HEK293 (cell line): ENCODE results near the gene ZCWPW1.

ENCODE experiments used
- OSR2 ChIP-seq: fragments of 450-650 bp; formaldehyde crosslinking; IDR thresholded peaks from 2 replicates; pipeline ENCODE4 v1.5.1; 2016; ENCODE audit warnings: missing biosample characterization, missing genetic modification characterization
- PRDM2 ChIP-seq: fragments of 450-650 bp; formaldehyde crosslinking; IDR thresholded peaks from 2 replicates; pipeline ENCODE4 v1.5.1; 2016; ENCODE audit warnings: missing biosample characterization, missing genetic modification characterization, borderline replicate concordance
- TCF7L2 ChIP-seq: IDR thresholded peaks from 2 replicates; pipeline ENCODE4 v1.6.1; 2011; ENCODE audit warnings: low read depth, mild to moderate bottlenecking, inconsistent platforms, low read length, moderate library complexity, borderline replicate concordance
- YY1 ChIP-seq: fragments of 450-650 bp; formaldehyde crosslinking; IDR thresholded peaks from 2 replicates; pipeline ENCODE4 v1.5.1; 2018; ENCODE audit warnings: missing biosample characterization, missing genetic modification characterization
- ZBTB1 ChIP-seq: fragments of 450-650 bp; formaldehyde crosslinking; IDR thresholded peaks from 2 replicates; pipeline ENCODE4 v1.5.1; 2016; ENCODE audit warnings: missing biosample characterization, missing genetic modification characterization
- ZBTB17 ChIP-seq: fragments of 450-650 bp; formaldehyde crosslinking; IDR thresholded peaks from 2 replicates; pipeline ENCODE4 v1.5.1; 2016; ENCODE audit warnings: missing biosample characterization, missing genetic modification characterization
- ZBTB8A ChIP-seq: fragments of 450-650 bp; formaldehyde crosslinking; IDR thresholded peaks from 2 replicates; pipeline ENCODE4 v1.5.1; 2016; ENCODE audit warnings: missing biosample characterization, missing genetic modification characterization
- ZFHX2 ChIP-seq: fragments of 450-650 bp; formaldehyde crosslinking; conservative IDR thresholded peaks from 2 replicates; pipeline ENCODE4 v1.5.1; 2016; ENCODE audit warnings: missing biosample characterization, missing genetic modification characterization
- ZNF133 ChIP-seq: fragments of 450-650 bp; formaldehyde crosslinking; IDR thresholded peaks from 2 replicates; pipeline ENCODE4 v1.5.1; 2016; ENCODE audit warnings: missing biosample characterization, missing genetic modification characterization
- ZNF169 ChIP-seq: fragments of 450-650 bp; formaldehyde crosslinking; IDR thresholded peaks from 2 replicates; pipeline ENCODE4 v1.5.1; 2016; ENCODE audit warnings: missing biosample characterization, missing genetic modification characterization
- ZNF2 ChIP-seq: fragments of 450-650 bp; formaldehyde crosslinking; IDR thresholded peaks from 2 replicates; pipeline ENCODE4 v1.5.1; 2016; ENCODE audit warnings: missing biosample characterization, missing genetic modification characterization
- ZNF211 ChIP-seq: fragments of 450-650 bp; formaldehyde crosslinking; IDR thresholded peaks from 2 replicates; pipeline ENCODE4 v1.5.1; 2016; ENCODE audit warnings: low read depth, missing biosample characterization, missing genetic modification characterization
- ZNF223 ChIP-seq: fragments of 450-650 bp; formaldehyde crosslinking; IDR thresholded peaks from 2 replicates; pipeline ENCODE4 v1.5.1; 2016; ENCODE audit warnings: missing biosample characterization, missing genetic modification characterization
- ZNF324 ChIP-seq: fragments of 450-650 bp; formaldehyde crosslinking; IDR thresholded peaks from 2 replicates; pipeline ENCODE4 v1.5.1; 2016; ENCODE audit warnings: missing biosample characterization, missing genetic modification characterization
- ZNF341 ChIP-seq: fragments of 450-650 bp; formaldehyde crosslinking; IDR thresholded peaks from 2 replicates; pipeline ENCODE4; 2016; ENCODE audit warnings: low read depth, missing biosample characterization, missing genetic modification characterization
- ZNF354C ChIP-seq: fragments of 450-650 bp; formaldehyde crosslinking; IDR thresholded peaks from 2 replicates; pipeline ENCODE4 v1.5.1; 2016; ENCODE audit warnings: missing biosample characterization, missing genetic modification characterization, low read depth, borderline replicate concordance
- ZNF391 ChIP-seq: fragments of 450-650 bp; formaldehyde crosslinking; IDR thresholded peaks from 2 replicates; pipeline ENCODE4 v1.5.1; 2016; ENCODE audit warnings: low read depth, missing biosample characterization, missing genetic modification characterization, borderline replicate concordance
- ZNF398 ChIP-seq: fragments of 450-650 bp; formaldehyde crosslinking; IDR thresholded peaks from 2 replicates; pipeline ENCODE4 v1.5.1; 2017; ENCODE audit warnings: missing biosample characterization, missing genetic modification characterization
- ZNF404 ChIP-seq: fragments of 450-650 bp; formaldehyde crosslinking; IDR thresholded peaks from 2 replicates; pipeline ENCODE4 v1.5.1; 2017; ENCODE audit warnings: missing biosample characterization, missing genetic modification characterization
- ZNF423 ChIP-seq: fragments of 450-650 bp; formaldehyde crosslinking; IDR thresholded peaks from 2 replicates; pipeline ENCODE4 v1.5.1; 2016; ENCODE audit warnings: missing biosample characterization, missing genetic modification characterization
- ZNF48 ChIP-seq: fragments of 450-650 bp; formaldehyde crosslinking; IDR thresholded peaks from 2 replicates; pipeline ENCODE4 v1.5.1; 2016; ENCODE audit warnings: missing biosample characterization, missing genetic modification characterization
- ZNF488 ChIP-seq: fragments of 450-650 bp; formaldehyde crosslinking; IDR thresholded peaks from 2 replicates; pipeline ENCODE4 v1.5.1; 2016; ENCODE audit warnings: missing biosample characterization, missing genetic modification characterization
- ZNF514 ChIP-seq: fragments of 450-650 bp; formaldehyde crosslinking; IDR thresholded peaks from 2 replicates; pipeline ENCODE4 v1.5.1; 2016; ENCODE audit warnings: missing biosample characterization, missing genetic modification characterization
- ZNF521 ChIP-seq: fragments of 450-650 bp; formaldehyde crosslinking; IDR thresholded peaks from 2 replicates; pipeline ENCODE4 v1.5.1; 2017; ENCODE audit warnings: missing biosample characterization, mild to moderate bottlenecking, missing genetic modification characterization
- ZNF600 ChIP-seq: fragments of 450-650 bp; formaldehyde crosslinking; IDR thresholded peaks from 2 replicates; pipeline ENCODE4 v1.5.1; 2016; ENCODE audit warnings: missing biosample characterization, missing genetic modification characterization
- ZNF677 ChIP-seq: fragments of 450-650 bp; IDR thresholded peaks from 2 replicates; pipeline ENCODE4 v1.5.0; 2018; ENCODE audit warnings: missing biosample characterization, mild to moderate bottlenecking, missing genetic modification characterization, moderate library complexity
- ZNF785 ChIP-seq: fragments of 450-650 bp; formaldehyde crosslinking; IDR thresholded peaks from 2 replicates; pipeline ENCODE4 v1.5.1; 2016; ENCODE audit warnings: missing biosample characterization, missing genetic modification characterization
- TF ChIP-seq, protein P1 (sequence below): fragments of 450-650 bp; formaldehyde crosslinking; IDR thresholded peaks from 2 replicates; pipeline ENCODE4 v1.5.1; 2016; ENCODE audit warnings: missing biosample characterization, missing genetic modification characterization, borderline replicate concordance
- TF ChIP-seq, protein P2 (sequence below): fragments of 450-650 bp; formaldehyde crosslinking; optimal IDR thresholded peaks from 2 replicates; pipeline ENCODE3; 2016; ENCODE audit warnings: missing biosample characterization, mild to moderate bottlenecking, missing genetic modification characterization

Gene ZCWPW1

DNA sequence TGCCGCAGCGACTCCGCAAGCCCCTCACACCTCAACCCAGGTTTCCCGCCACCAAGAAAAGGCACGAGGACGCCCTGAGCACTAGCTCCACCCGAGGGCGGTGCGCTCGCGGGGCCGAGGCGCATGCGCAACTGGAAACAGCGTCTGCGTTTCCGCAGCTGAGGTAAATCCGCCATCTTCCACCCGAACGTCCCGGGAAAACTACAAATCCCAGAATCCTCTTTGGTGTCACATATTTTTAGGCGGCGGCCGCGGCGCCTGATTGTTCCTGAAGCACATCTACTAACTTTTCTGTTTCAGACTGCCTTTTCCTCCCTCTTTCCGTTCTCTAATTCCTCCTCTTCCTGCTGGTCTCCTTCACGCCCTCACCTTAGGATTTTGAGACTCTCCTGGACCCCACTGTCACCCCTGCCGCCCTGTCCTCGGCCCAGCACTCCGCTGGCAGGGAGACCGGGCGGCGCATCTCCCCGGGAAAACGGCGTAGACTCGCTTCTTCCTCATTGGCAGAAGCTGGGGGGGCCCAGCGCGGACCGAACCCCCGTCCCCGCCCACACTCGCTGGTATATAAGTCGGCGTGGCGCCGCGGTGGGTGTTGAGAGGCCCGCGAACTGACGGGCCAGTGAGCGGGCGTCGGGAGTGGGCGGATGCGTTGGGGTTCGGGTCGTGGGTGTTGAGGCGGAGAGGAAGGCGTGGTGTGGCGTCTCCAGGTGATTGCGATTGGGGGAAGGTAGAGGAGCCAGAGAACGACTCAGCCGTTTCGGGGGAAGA, at the start of gene ZCWPW1 (continued):
- TF ChIP-seq ZNF169 (tag by site-specific recombination), result no peak
- TF ChIP-seq ZBTB17 (tag by site-specific recombination), result peak; percentile 96
- TF ChIP-seq, protein P1, sequence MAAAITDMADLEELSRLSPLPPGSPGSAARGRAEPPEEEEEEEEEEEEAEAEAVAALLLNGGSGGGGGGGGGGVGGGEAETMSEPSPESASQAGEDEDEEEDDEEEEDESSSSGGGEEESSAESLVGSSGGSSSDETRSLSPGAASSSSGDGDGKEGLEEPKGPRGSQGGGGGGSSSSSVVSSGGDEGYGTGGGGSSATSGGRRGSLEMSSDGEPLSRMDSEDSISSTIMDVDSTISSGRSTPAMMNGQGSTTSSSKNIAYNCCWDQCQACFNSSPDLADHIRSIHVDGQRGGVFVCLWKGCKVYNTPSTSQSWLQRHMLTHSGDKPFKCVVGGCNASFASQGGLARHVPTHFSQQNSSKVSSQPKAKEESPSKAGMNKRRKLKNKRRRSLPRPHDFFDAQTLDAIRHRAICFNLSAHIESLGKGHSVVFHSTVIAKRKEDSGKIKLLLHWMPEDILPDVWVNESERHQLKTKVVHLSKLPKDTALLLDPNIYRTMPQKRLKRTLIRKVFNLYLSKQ (tag by site-specific recombination), result no peak; the same call in 1 of the 2 replicates
- 0 out of 2 replicates have a peak, but pooled peaks have one; percentile 47 for TF ChIP-seq ZBTB1 (tag by site-specific recombination)
- no peak; the same call in none of the 2 replicates for TF ChIP-seq ZNF600 (tag by site-specific recombination)
- TF ChIP-seq ZNF354C, result no peak
- TF ChIP-seq, protein P2, sequence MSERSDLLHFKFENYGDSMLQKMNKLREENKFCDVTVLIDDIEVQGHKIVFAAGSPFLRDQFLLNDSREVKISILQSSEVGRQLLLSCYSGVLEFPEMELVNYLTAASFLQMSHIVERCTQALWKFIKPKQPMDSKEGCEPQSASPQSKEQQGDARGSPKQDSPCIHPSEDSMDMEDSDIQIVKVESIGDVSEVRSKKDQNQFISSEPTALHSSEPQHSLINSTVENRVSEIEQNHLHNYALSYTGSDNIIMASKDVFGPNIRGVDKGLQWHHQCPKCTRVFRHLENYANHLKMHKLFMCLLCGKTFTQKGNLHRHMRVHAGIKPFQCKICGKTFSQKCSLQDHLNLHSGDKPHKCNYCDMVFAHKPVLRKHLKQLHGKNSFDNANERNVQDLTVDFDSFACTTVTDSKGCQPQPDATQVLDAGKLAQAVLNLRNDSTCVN, result peak; percentile 60
- TF ChIP-seq TCF7L2, result no peak
- TF ChIP-seq ZBTB8A (tag by site-specific recombination), result peak; percentile 98
- no peak for TF ChIP-seq ZNF423
- no peak for TF ChIP-seq ZNF223 (tag by site-specific recombination)
- TF ChIP-seq ZNF404 (tag by site-specific recombination), result no peak
- TF ChIP-seq ZNF514 (tag by site-specific recombination), result no peak
- no peak for TF ChIP-seq ZNF677 (tag by site-specific recombination)
- no peak for TF ChIP-seq ZNF133
- peak; percentile 91 for TF ChIP-seq ZNF324 (tag by site-specific recombination)
- peak; percentile 46 for TF ChIP-seq ZNF398
- TF ChIP-seq ZNF341 (tag by site-specific recombination), result 0 out of 2 replicates have a peak, but pooled peaks have one; percentile 1
- peak; percentile 66; the same call in 1 of the 2 replicates for TF ChIP-seq OSR2
- TF ChIP-seq YY1 (tag by site-specific recombination), result peak; percentile 82
- TF ChIP-seq ZNF48 (tag by site-specific recombination), result no peak
- TF ChIP-seq ZFHX2 (tag by site-specific recombination), result peak; percentile 100
- TF ChIP-seq ZNF2 (tag by site-specific recombination), result peak; percentile 95
- TF ChIP-seq ZNF488 (tag by site-specific recombination), result no peak
- no peak for TF ChIP-seq ZNF211 (tag by site-specific recombination)
- TF ChIP-seq ZNF391, result peak; percentile 96; the same call in 1 of the 2 replicates
- no peak for TF ChIP-seq ZNF521 (tag by site-specific recombination)
- peak; percentile 58; the same call in 1 of the 2 replicates for TF ChIP-seq ZNF785 (tag by site-specific recombination)
- no peak for TF ChIP-seq PRDM2 (tag by site-specific recombination)
